Measurements from ENCODE around the gene CNPY1. TPM values are rescaled to one million over a fixed set of nuclear protein-coding genes. Genes with fewer than 3 reads are reported as not detected.

The CNPY1 gene
- total and polyA plus RNA-seq, 12 donors: not detected

DNA sequence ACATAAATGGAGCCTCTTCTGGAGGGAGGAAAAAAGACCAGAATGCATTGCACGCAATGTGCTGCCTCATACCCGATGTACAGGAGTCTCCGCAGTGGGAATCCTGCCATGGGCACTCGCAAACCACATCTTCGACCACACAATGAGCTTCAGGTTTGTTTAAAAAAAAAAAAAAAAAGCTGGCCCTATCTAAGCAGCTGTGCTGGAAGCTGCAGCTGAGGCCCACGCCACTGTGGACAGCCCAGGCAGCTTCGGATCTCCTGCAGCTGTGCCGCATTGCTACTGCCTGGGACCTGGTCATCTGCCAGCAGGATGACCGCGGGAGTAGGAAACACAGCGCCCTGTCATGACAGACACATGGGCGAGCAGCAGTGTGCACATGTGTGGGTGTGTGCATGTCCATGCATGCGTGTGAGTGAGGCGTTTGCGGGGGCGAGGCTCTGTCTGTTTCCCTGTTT lies 62.5 kb downstream of the CNPY1 start:
- Histone ChIP-seq H3K27ac (no peak overlapping the region), H3K4me3 (no peak overlapping the region), H3K9me3 (replicated peaks in 1 of 3) (no peaks in the 10 kb centered on the region), H3K36me3 (replicated peaks in 1 of 2) (no peaks in the 10 kb centered on the region), H3K4me1 (replicated peaks in 1 of 2) (no peaks in the 10 kb centered on the region), H3K27me3 (peaks cover 23% of the 10 kb centered on the region)
- TF ChIP-seq POLR2A (IDR thresholded peaks at IDR 0.05): no peak
- TF ChIP-seq, protein P1, sequence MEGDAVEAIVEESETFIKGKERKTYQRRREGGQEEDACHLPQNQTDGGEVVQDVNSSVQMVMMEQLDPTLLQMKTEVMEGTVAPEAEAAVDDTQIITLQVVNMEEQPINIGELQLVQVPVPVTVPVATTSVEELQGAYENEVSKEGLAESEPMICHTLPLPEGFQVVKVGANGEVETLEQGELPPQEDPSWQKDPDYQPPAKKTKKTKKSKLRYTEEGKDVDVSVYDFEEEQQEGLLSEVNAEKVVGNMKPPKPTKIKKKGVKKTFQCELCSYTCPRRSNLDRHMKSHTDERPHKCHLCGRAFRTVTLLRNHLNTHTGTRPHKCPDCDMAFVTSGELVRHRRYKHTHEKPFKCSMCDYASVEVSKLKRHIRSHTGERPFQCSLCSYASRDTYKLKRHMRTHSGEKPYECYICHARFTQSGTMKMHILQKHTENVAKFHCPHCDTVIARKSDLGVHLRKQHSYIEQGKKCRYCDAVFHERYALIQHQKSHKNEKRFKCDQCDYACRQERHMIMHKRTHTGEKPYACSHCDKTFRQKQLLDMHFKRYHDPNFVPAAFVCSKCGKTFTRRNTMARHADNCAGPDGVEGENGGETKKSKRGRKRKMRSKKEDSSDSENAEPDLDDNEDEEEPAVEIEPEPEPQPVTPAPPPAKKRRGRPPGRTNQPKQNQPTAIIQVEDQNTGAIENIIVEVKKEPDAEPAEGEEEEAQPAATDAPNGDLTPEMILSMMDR (IDR thresholded peaks at IDR 0.05): no peak
- intact Hi-C loops (cut with DNase I): no loop called here
- no peak for DNase-seq
- 66 to 92% (median 71%) methylated on average over 14 to 16 of the region's 16 CpGs for WGBS, 4 donors

DNA sequence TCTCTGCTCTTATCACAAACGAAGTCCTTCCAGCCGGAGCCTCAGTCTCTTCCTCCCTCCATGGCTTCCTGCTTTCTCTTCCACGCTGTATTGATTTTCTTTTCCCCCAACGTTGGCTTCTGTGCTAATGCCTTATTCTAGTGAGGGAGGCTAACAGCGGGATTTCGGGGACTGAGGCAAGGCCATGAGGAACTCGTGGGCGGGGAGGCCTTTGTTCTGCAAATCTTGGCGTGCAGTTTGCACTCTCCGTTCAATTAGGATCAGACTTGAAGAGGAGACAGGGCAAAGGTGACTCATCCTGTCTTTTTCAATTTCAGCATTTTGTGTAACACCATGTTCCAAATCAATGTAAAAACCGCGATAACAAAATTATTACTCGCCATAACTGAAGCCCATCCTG lies 63.1 kb downstream of the CNPY1 start:
- H3K36me3 ChIP-seq (replicated peaks in 1 of 2): no peaks in the 10 kb centered on the region
- intact Hi-C loops (cut with DNase I): no loop called here
- no peak overlapping the region for H3K4me3 ChIP-seq
- 32 to 45% (median 43%) methylated on average over 13 of the region's 13 CpGs for WGBS, 4 donors
- DNase-seq: peak in 1 of 7 donors; percentile 14
- TF ChIP-seq POLR2A (IDR thresholded peaks at IDR 0.05): no peak
- TF ChIP-seq, protein P1 (IDR thresholded peaks at IDR 0.05): no peak
- H3K4me1 ChIP-seq (replicated peaks in 1 of 2): no peaks in the 10 kb centered on the region
- no peaks in the 10 kb centered on the region for H3K9me3 ChIP-seq (replicated peaks in 1 of 3)
- no peak overlapping the region for H3K27ac ChIP-seq
- H3K27me3 ChIP-seq: peaks cover 18% of the 10 kb centered on the region

DNA sequence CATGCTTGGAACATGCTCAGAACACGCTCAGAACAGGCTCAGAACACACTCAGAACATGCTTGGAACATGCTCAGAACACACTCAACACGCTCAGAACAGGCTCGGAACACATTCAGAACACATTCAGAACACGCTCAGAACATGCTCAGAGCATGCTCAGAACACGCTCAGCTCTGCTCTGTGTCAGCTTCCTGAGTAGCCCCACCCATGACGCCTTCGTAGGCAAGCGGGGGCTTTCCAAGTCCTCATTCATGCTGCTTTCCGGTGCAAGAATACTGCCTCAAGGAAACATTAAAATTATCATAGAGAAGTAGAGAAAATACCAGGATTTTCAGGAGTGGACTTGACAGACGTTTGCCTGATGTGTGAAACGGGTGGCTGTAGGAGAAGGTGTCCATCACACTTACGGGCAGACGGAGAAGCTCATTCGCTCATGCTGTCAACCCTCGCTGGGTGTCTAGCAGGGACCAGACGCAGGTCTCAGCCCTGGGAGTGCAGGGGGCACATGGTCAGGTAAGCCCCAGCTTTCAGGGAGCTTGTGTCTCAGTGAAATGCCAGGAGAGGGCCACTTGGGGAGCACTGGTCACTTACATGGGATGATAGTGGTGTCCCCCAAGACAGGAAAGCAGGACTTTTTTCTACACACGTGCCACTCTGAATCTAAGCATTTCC lies 63.7 kb downstream of the CNPY1 start:
- no peaks in the 10 kb centered on the region for H3K4me1 ChIP-seq (replicated peaks in 1 of 2)
- H3K27ac ChIP-seq: no peak overlapping the region
- intact Hi-C loops (cut with DNase I): no loop called here
- H3K4me3 ChIP-seq: no peak overlapping the region
- WGBS, 4 donors: 58 to 65% (median 62%) methylated on average over 16 to 17 of the region's 17 CpGs
- peaks cover 18% of the 10 kb centered on the region for H3K27me3 ChIP-seq
- H3K36me3 ChIP-seq (replicated peaks in 1 of 2): no peaks in the 10 kb centered on the region
- peak in 1 of 7 donors; percentile 35 for DNase-seq
- no peaks in the 10 kb centered on the region for H3K9me3 ChIP-seq (replicated peaks in 1 of 3)
- TF ChIP-seq POLR2A (IDR thresholded peaks at IDR 0.05): no peak
- TF ChIP-seq, protein P1 (IDR thresholded peaks at IDR 0.05): no peak

DNA sequence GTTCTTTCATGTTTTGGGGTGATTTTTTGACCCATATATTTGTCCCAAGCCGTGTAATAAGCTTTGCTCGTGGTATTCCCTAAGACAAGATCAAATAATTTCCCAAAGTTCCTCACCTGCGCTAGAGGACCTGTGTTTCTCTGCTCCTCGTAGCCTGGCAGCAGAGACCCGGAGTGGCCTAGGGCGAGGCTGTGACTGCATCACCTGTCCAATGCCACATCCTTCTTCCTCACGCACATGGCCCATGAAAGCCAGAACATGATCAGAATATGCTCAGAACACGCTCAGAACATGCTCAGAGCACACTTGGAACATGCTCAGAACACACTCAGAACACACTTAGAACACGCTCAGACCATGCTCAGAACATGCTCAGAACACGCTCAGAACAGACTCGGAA lies 64.6 kb downstream of the CNPY1 start:
- no peak for DNase-seq
- intact Hi-C loops (cut with DNase I): no loop called here
- no peaks in the 10 kb centered on the region for H3K36me3 ChIP-seq (replicated peaks in 1 of 2)
- 85 to 89% (median 87%) methylated on average over 11 of the region's 11 CpGs for WGBS, 4 donors
- H3K4me3 ChIP-seq: no peak overlapping the region
- no peaks in the 10 kb centered on the region for H3K4me1 ChIP-seq (replicated peaks in 1 of 2)
- no peak overlapping the region for H3K27ac ChIP-seq
- peaks cover 15% of the 10 kb centered on the region for H3K27me3 ChIP-seq
- TF ChIP-seq POLR2A (IDR thresholded peaks at IDR 0.05): no peak
- no peaks in the 10 kb centered on the region for H3K9me3 ChIP-seq (replicated peaks in 1 of 3)

DNA sequence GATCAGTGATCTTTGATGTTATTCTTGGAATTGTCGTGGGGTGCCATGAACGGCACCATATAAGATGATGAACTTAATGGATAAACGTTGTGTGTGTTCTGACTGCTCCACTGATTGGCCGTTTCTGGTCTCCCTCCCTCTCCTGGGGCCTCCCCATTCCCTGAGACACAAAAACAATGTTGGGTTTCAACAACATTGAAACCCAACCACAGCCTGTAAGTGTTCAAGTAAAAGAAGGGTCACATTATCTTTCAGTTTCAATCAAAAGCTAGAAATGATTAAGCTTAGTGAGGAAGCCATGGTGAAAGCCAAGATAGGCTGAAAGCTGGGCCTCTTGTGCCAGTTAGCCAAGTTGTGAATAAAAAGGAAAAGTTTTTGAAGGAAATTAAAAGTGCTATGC lies 68.9 kb downstream of the CNPY1 start:
- Histone ChIP-seq H3K27me3 (peaks cover 31% of the 10 kb centered on the region), H3K4me1 (replicated peaks in 1 of 2) (no peaks in the 10 kb centered on the region), H3K9me3 (replicated peaks in 1 of 3) (no peaks in the 10 kb centered on the region), H3K36me3 (replicated peaks in 1 of 2) (no peaks in the 10 kb centered on the region), H3K4me3 (no peak overlapping the region), H3K27ac (no peak overlapping the region)
- TF ChIP-seq POLR2A (IDR thresholded peaks at IDR 0.05): no peak
- TF ChIP-seq, protein P1 (IDR thresholded peaks at IDR 0.05): no peak
- intact Hi-C loops (cut with DNase I): no loop called here
- WGBS, 4 donors: 61 to 67% (median 64%) methylated on average over 4 of the region's 4 CpGs
- DNase-seq: no peak

Data from adrenal gland (tissue), 12 donors.